Activated T-cell treated with anti-CD3 and anti-CD28 coated beads, Interleukin-2, amount 50 U/mL, for 4 hours (primary cell): ENCODE data around the gene CPB1. TPM values are rescaled to one million over a fixed set of nuclear protein-coding genes. Genes with fewer than 3 reads are reported as not detected.

Source experiments
- ATAC-seq, 2 donors: fragments of 200-7000 bp; cut with Tn5 transposase; one replicate each; pipeline ENCODE4 v1.10.0; 2021
- DNase-seq: peaks from one replicate; pipeline ENCODE4 v3.0.0-alpha.2; 2020
- H3K27me3 Mint-ChIP-seq: one replicate; pipeline ENCODE4 v1.8.0; 2021; ENCODE audit warnings: low read depth, mixed read lengths
- H3K36me3 Mint-ChIP-seq: one replicate; pipeline ENCODE4 v1.8.0; 2022; ENCODE audit warnings: mixed read lengths; ENCODE audit not compliant: insufficient read depth
- H3K4me1 Mint-ChIP-seq: one replicate; pipeline ENCODE4 v1.8.0; 2021; ENCODE audit warnings: low read depth, mixed read lengths
- H3K4me3 Mint-ChIP-seq: one replicate; pipeline ENCODE4 v1.8.0; 2021; ENCODE audit warnings: mild to moderate bottlenecking, moderate library complexity, mixed read lengths
- H3K9me3 Mint-ChIP-seq: one replicate; pipeline ENCODE4 v1.8.0; 2021; ENCODE audit warnings: mixed read lengths
- total RNA-seq, 3 donors: library from RNA; stranded (reverse); gene quantifications; one replicate each; pipeline ENCODE4 v1.2.1, GENCODE V29; 2021

CPB1 gene
- total RNA-seq, 3 donors from 2014 or later = 3.1 to 6.5 (median 5.9) TPM

GRCh38 chr3:148816427-148816826 is 11.2 kb upstream of the CPB1 start:
- Mint-ChIP-seq H3K36me3 (no peaks in the 10 kb centered on the region), H3K27me3 (no peaks in the 10 kb centered on the region), H3K4me3 (no peak overlapping the region), H3K9me3 (no peaks in the 10 kb centered on the region), H3K4me1 (no peaks in the 10 kb centered on the region)
- DNase-seq (no peak), ATAC-seq (no peak)

- Mint-ChIP-seq H3K9me3 (no peaks in the 10 kb centered on the region), H3K27me3 (no peaks in the 10 kb centered on the region), H3K4me3 (no peak overlapping the region), H3K36me3 (no peaks in the 10 kb centered on the region), H3K4me1 (no peaks in the 10 kb centered on the region)
- no peak for ATAC-seq
- DNase-seq = no peak
These were observed 10.6 kb upstream of the CPB1 start for GRCh38 chr3:148816981-148817525.

GRCh38 chr3:148820361-148821245 is 7.0 kb upstream of the CPB1 start:
- Mint-ChIP-seq H3K9me3 (no peaks in the 10 kb centered on the region), H3K27me3 (peaks cover 2% of the 10 kb centered on the region)

GRCh38 chr3:148823026-148823425 is 4.6 kb upstream of the CPB1 start:
- no peaks in the 10 kb centered on the region for H3K9me3 Mint-ChIP-seq
- no peaks in the 10 kb centered on the region for H3K36me3 Mint-ChIP-seq
- no peaks in the 10 kb centered on the region for H3K4me1 Mint-ChIP-seq

More at GRCh38 chr3:148820361-148821245, 7.0 kb upstream of the CPB1 start:
- no peaks in the 10 kb centered on the region for H3K4me1 Mint-ChIP-seq
- no peaks in the 10 kb centered on the region for H3K36me3 Mint-ChIP-seq
- DNase-seq (no peak), ATAC-seq (no peak)
- no peak overlapping the region for H3K4me3 Mint-ChIP-seq

GRCh38 chr3:148825476-148825875 is 2.1 kb upstream of the CPB1 start:
- Mint-ChIP-seq H3K9me3 (no peaks in the 10 kb centered on the region), H3K27me3 (peaks cover 4% of the 10 kb centered on the region)

More at GRCh38 chr3:148823026-148823425, 4.6 kb upstream of the CPB1 start:
- H3K27me3 Mint-ChIP-seq = peaks cover 4% of the 10 kb centered on the region
- ATAC-seq (no peak), DNase-seq (no peak)
- H3K4me3 Mint-ChIP-seq = no peak overlapping the region

GRCh38 chr3:148828136-148828690 is 602 bp downstream of the CPB1 start:
- Mint-ChIP-seq H3K9me3 (no peaks in the 10 kb centered on the region), H3K27me3 (peaks cover 4% of the 10 kb centered on the region), H3K4me1 (no peaks in the 10 kb centered on the region), H3K36me3 (no peaks in the 10 kb centered on the region), H3K4me3 (no peak overlapping the region)
- DNase-seq = no peak
- no peak for ATAC-seq

More at GRCh38 chr3:148825476-148825875, 2.1 kb upstream of the CPB1 start:
- H3K4me3 Mint-ChIP-seq = no peak overlapping the region
- DNase-seq = no peak
- ATAC-seq = no peak
- no peaks in the 10 kb centered on the region for H3K36me3 Mint-ChIP-seq
- H3K4me1 Mint-ChIP-seq = no peaks in the 10 kb centered on the region

GRCh38 chr3:148829926-148830325 is 2.3 kb downstream of the CPB1 start:
- H3K36me3 Mint-ChIP-seq = no peaks in the 10 kb centered on the region
- H3K9me3 Mint-ChIP-seq = no peaks in the 10 kb centered on the region
- no peaks in the 10 kb centered on the region for H3K4me1 Mint-ChIP-seq
- H3K4me3 Mint-ChIP-seq = no peak overlapping the region
- ATAC-seq (no peak), DNase-seq (no peak)
- peaks cover 6% of the 10 kb centered on the region for H3K27me3 Mint-ChIP-seq

- no peak overlapping the region for H3K4me3 Mint-ChIP-seq
- no peaks in the 10 kb centered on the region for H3K9me3 Mint-ChIP-seq
- peaks cover 4% of the 10 kb centered on the region for H3K27me3 Mint-ChIP-seq
- H3K36me3 Mint-ChIP-seq = no peaks in the 10 kb centered on the region
- no peak for DNase-seq
- H3K4me1 Mint-ChIP-seq = no peaks in the 10 kb centered on the region
- ATAC-seq = no peak
These were observed 5.6 kb downstream of the CPB1 start for GRCh38 chr3:148833223-148833622.

GRCh38 chr3:148839805-148840204 is 12.2 kb downstream of the CPB1 start:
- H3K9me3 Mint-ChIP-seq = no peaks in the 10 kb centered on the region
- H3K4me1 Mint-ChIP-seq = no peaks in the 10 kb centered on the region
- DNase-seq = no peak
- no peaks in the 10 kb centered on the region for H3K36me3 Mint-ChIP-seq
- H3K4me3 Mint-ChIP-seq = no peak overlapping the region
- peaks cover 3% of the 10 kb centered on the region for H3K27me3 Mint-ChIP-seq
- no peak for ATAC-seq

- Mint-ChIP-seq H3K4me1 (no peaks in the 10 kb centered on the region), H3K9me3 (no peaks in the 10 kb centered on the region), H3K36me3 (no peaks in the 10 kb centered on the region), H3K27me3 (peaks cover 3% of the 10 kb centered on the region), H3K4me3 (no peak overlapping the region)
- DNase-seq = no peak
- ATAC-seq = no peak
These were observed 12.8 kb downstream of the CPB1 start for GRCh38 chr3:148840451-148840850.

- Mint-ChIP-seq H3K9me3 (no peaks in the 10 kb centered on the region), H3K36me3 (no peaks in the 10 kb centered on the region), H3K27me3 (peaks cover 5% of the 10 kb centered on the region), H3K4me1 (no peaks in the 10 kb centered on the region), H3K4me3 (no peak overlapping the region)
- ATAC-seq (no peak), DNase-seq (no peak)
These were observed 18.3 kb downstream of the CPB1 start for GRCh38 chr3:148845756-148846395.

GRCh38 chr3:148847351-148847750 is 19.7 kb downstream of the CPB1 start:
- Mint-ChIP-seq H3K4me1 (no peaks in the 10 kb centered on the region), H3K9me3 (no peaks in the 10 kb centered on the region), H3K36me3 (no peaks in the 10 kb centered on the region), H3K27me3 (peaks cover 3% of the 10 kb centered on the region), H3K4me3 (no peak overlapping the region)
- ATAC-seq = no peak
- DNase-seq = no peak

GRCh38 chr3:148848410-148848809 is 20.8 kb downstream of the CPB1 start:
- Mint-ChIP-seq H3K9me3 (no peaks in the 10 kb centered on the region), H3K4me3 (no peak overlapping the region), H3K36me3 (no peaks in the 10 kb centered on the region), H3K27me3 (peaks cover 2% of the 10 kb centered on the region), H3K4me1 (no peaks in the 10 kb centered on the region)
- DNase-seq (no peak), ATAC-seq (no peak)

GRCh38 chr3:148852271-148852992 is 24.8 kb downstream of the CPB1 start:
- Mint-ChIP-seq H3K4me3 (no peak overlapping the region), H3K36me3 (no peaks in the 10 kb centered on the region), H3K4me1 (no peaks in the 10 kb centered on the region), H3K27me3 (peaks cover 3% of the 10 kb centered on the region), H3K9me3 (no peaks in the 10 kb centered on the region)
- DNase-seq (no peak), ATAC-seq (no peak)
